ENCODE measurements around the gene OSBP2.

The OSBP2 gene

DNA sequence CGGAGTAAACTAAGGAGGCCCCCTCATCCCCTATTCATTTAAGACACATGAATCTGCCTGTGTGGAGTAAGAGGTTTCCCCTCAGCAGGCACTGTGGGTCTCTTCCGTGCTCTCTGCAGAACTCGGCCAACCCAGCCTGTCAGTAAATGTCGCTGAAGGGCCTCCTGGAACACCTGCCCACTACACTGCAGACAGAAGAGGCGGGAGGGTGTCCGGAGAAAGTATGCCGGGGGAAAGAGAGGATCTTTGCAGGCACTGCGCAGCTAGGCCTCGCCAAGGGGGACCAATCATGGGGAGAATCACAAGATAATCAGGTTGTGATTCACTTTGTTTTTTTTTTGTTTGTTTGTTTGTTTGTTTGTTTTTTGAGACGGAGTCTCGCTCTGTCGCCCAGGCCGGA lies 163.1 kb downstream of the OSBP2 start:
- no peak for DNase-seq
- no peaks in the 10 kb centered on the region for H3K4me1 Mint-ChIP-seq
- peaks cover 7 to 19% of the 10 kb centered on the region in 2 donors for H3K27me3 Mint-ChIP-seq
- no peak overlapping the region for H3K4me3 Mint-ChIP-seq
- no peaks in the 10 kb centered on the region for H3K36me3 Mint-ChIP-seq
- peaks cover 4% of the 10 kb centered on the region in 2 donors for H3K9me3 Mint-ChIP-seq
- no peak overlapping the region for H3K27ac Mint-ChIP-seq
- no peak for ATAC-seq (replicated peaks)

DNA sequence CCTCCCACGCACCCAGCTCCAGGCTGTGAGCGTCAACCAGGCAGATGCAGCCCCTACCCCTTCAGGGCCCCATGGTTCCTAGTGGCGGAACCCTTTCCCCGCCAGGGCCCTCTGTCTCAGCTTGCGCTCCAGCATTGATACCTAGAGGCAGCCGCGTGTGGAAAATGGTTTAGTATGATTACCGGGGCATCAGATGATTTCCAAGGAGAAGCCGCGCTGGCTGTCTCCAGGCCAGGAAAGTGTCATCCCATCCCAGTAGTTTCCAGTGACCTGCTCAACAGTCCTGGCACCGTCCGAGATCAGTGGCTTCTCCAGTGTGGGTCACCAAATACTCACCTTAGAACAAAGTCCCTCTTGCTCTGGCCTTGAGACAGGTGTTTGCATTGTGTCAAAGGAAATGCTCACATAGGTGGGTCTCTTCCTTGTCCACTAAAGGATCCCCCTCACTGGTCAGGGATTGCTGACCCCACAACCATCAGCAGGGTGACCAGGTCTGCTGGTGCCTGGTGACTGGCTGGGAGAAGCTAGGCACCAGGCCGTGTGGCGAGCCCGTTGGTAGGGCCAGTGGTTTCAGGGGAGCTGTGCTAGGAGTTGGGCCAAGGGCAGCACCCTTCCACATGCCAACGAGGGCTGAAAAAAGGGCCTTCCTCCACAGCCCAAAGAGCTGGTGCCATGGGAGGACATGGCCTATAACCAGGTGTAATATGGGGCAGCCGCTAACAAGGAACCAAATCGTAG lies 164.5 kb downstream of the OSBP2 start:
- DNase-seq (no peak), ATAC-seq (replicated peaks) (no peak)
- peak overlapping the region; percentile 16 for H3K27ac Mint-ChIP-seq
- no peaks in the 10 kb centered on the region for H3K4me1 Mint-ChIP-seq
- H3K4me3 Mint-ChIP-seq = no peak overlapping the region
- peaks cover 0 to 13% of the 10 kb centered on the region in 2 donors for H3K27me3 Mint-ChIP-seq
- no peaks in the 10 kb centered on the region for H3K36me3 Mint-ChIP-seq
- H3K9me3 Mint-ChIP-seq = peaks cover 4% of the 10 kb centered on the region in 2 donors

DNA sequence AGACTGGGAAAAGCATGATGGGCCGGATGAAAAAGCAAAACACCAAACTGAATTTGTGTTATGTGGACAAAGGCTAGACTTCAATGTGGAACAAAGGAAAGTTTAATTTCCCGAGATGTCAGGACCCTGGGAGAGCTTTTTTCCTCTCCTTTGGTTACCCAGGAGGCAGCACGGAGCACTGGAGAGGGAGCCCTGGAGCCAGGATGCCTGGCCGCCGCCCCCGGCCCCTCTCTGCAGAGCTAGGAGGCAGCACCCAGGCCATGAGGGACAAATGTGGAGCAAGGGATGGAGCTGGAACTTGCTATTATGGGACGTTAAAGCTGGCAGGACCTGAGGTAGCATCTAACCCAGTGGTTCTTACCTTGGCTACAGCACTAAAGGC lies 165.0 kb downstream of the OSBP2 start:
- ATAC-seq (replicated peaks) (no peak), DNase-seq (no peak)
- Mint-ChIP-seq H3K9me3 (peaks cover 2 to 3% of the 10 kb centered on the region in 2 donors), H3K36me3 (no peaks in the 10 kb centered on the region), H3K27me3 (peaks cover 0 to 7% of the 10 kb centered on the region in 2 donors), H3K4me1 (no peaks in the 10 kb centered on the region), H3K27ac (no peak overlapping the region), H3K4me3 (no peak overlapping the region)

DNA sequence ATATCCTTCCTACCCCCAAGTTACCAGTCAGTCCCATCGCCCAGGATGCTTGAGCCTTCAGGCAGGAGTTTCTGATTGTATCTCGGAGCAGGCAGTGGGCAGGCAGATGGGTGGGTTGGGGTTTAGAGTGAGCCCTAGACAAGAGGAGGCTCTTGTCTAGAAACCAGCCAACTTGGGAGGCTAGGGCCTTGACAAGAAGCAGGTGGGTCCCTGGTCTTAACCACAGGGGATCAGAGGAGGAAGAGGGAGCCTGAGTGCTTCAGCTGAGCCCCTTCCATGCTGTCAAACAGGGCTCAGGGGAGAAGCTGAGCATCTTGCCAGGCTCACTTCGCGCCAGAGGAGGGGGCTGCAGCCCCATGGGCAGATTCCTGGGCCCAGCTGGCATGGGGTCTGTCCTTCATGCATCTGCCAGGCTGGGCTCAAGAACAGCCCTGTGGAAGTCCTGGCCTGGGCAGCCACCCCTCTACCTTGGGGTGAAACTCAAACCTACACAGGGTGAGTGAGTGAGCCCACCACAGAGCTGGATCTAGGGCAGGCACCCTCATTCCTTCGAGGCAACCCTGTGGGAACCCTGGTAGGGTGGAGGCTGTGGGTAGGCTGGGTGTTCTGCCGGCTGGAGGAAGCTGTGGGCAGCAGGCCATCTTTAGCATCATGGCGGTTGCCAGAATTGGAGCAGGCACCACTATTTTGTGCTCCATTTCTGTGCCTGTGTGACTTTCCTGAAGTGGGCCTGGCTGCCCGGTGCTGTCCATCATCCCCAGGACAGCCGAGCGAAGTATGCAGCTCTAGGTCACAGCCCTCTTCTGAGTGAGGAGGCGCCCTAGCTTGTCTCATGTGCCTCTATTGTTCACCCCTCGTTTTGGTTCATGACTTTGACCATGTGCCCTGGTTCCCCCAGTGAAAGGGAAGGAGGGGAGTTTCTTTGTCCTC lies 165.8 kb downstream of the OSBP2 start:
- no peaks in the 10 kb centered on the region for H3K9me3 Mint-ChIP-seq
- ATAC-seq (replicated peaks) (no peak), DNase-seq (no peak)
- peaks cover 0 to 4% of the 10 kb centered on the region in 2 donors for H3K27me3 Mint-ChIP-seq
- no peaks in the 10 kb centered on the region for H3K4me1 Mint-ChIP-seq
- H3K36me3 Mint-ChIP-seq = no peaks in the 10 kb centered on the region
- no peak overlapping the region for H3K27ac Mint-ChIP-seq
- no peak overlapping the region for H3K4me3 Mint-ChIP-seq

DNA sequence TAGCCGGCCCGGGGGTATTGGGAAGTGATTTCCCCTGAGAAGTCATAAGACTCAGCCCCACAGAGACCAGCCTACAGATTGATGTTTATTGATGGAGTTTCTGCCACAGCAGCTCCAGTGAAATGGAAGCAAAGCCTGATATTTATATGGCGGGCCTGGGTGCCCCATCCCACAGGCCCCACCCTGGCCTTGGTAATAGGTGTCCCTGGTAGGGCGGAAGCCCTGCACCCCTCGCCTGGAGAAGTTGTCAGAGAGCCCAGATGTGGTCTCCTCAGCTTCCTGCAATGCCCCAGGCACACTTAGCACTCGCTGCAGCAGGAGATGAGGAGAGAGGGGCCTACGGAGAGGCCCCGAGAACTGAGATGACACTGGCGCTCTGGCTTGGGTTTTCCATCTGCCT lies 166.5 kb downstream of the OSBP2 start:
- Mint-ChIP-seq H3K27me3 (peaks cover 0 to 4% of the 10 kb centered on the region in 2 donors), H3K9me3 (no peaks in the 10 kb centered on the region), H3K4me3 (no peak overlapping the region), H3K27ac (no peak overlapping the region), H3K4me1 (no peaks in the 10 kb centered on the region), H3K36me3 (no peaks in the 10 kb centered on the region)
- DNase-seq = no peak
- no peak for ATAC-seq (replicated peaks)

DNA sequence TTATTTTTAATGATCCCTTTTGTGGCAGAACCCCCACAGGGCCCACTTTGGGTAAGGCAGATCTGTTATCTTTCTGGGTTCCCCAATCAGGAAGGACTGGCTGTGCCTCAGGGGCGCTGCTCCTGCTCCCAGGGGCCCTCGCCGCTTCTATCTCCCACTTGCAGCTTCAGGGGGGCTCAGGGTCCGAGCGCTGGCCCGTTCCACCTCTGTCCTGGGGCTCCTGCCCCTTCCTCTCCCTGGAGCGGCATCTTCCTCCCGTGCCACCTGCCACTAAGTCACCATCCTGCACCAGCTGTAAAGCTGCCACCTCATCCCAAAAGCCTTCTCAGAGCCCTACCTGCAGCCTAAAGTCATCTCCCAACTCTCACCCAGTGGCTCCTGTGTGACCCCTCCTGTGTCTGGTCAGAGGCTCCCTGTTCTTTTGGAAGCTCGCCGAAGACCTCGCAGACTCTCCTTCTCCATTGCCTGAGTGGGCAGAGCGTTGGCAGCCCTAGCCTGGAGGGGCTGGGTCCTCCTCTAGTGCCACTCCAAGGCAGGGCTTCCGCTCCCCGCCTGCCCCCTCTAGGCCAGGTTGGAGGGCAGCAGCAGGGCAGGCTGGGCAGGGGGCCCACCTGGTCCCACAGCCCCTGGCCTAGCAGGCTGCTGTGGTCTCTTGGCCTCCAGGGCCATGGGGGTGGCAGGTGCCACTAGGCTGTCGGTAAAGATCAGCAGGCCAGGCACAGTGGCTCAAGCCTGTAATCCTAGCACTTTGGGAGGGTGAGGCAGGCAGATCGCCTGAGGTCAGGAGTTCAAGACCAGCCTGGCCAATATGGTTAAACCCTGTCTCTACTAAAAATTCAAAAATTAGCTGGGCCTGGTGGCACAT lies 167.2 kb downstream of the OSBP2 start:
- Mint-ChIP-seq H3K27ac (no peak overlapping the region), H3K4me1 (no peaks in the 10 kb centered on the region), H3K27me3 (peaks cover 0 to 4% of the 10 kb centered on the region in 2 donors), H3K4me3 (no peak overlapping the region), H3K9me3 (no peaks in the 10 kb centered on the region), H3K36me3 (no peaks in the 10 kb centered on the region)
- ATAC-seq (replicated peaks) = no peak
- no peak for DNase-seq

DNA sequence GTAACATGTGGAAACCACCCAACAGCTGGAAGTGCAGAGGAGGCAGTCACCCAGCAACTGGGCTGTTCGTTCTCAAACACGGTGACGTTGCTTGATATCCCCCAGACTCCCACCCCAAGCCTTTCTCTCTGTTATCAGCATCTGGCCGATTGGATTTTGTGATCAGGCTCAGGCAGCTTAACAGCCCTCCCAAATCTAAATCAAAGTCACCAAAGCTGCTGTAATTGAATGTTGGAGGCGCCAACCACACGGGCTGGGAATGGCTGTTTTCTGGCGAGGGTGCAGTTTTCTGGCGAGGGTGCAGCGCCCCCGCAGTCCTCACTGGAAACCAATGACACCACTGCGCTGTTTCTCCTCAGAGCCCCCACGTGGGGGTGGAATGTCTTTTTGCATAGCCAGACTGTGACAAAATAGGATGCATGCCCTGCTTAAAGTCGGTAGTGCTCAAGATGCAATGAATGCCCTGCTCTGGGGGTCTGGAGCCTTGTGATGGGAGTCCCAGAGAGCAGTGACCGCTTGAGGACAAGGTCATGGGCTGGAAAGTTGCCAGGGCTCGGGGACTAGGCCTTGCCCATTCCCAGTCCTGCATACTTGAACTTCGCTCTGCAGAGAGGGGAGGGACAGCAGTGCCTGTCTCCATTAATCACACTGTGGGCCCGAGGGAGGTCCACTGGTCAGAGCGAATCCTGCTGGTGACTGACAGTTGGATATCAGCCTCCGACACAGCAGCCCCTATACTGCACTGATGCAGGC lies 168.6 kb downstream of the OSBP2 start:
- Mint-ChIP-seq H3K36me3 (no peaks in the 10 kb centered on the region), H3K9me3 (no peaks in the 10 kb centered on the region), H3K4me1 (no peaks in the 10 kb centered on the region), H3K4me3 (no peak overlapping the region), H3K27ac (no peak overlapping the region), H3K27me3 (peaks cover 0 to 4% of the 10 kb centered on the region in 2 donors)
- DNase-seq (no peak), ATAC-seq (replicated peaks) (no peak)

DNA sequence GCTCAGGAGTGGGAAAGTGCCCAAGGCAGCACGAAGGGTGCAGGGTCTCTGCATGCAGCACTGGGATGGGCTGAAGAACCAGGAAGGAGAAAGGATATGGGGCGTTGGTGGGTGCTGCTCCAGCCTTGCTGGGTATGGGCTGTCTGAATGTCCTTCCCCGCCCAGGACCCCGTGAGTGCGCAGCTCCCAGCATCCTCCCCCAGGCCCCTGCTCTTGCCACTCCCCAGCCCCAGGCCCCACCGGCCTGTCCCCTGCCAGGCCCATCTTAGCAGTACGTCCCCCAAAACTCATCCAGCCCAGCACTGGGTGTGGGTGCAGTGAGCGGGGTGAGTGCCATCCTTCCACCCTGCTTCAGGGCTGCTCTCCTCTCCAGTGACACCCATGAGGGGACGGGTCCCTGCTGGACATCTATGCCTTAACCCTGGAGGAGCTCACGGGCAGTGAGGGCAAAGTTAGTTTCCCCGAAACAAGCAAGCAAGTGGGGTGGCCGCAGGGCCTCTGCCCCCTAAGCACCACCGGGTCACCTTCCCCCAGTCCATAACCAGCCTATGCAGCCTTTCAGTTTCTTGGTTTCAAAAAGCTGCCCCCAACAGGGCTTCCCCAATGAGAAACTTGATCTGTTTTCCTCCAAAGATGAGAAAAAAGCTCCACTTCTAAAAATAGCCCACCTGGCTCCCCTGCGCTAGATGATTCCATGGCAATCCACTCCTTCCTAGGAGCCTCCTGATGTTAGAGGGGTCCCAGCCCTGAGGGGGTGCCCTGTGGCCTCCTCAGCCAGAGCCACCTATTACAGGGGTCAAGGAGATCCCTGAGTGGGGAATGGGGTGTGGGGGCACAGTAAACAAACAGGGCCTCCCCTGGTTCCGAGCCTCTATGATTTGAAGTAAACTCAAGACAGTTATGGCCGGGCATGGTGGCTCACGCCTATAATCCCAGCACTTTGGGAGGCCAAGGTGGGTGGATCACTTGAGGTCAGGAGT lies 170.1 kb downstream of the OSBP2 start:
- no peak overlapping the region for H3K4me3 Mint-ChIP-seq

DNA sequence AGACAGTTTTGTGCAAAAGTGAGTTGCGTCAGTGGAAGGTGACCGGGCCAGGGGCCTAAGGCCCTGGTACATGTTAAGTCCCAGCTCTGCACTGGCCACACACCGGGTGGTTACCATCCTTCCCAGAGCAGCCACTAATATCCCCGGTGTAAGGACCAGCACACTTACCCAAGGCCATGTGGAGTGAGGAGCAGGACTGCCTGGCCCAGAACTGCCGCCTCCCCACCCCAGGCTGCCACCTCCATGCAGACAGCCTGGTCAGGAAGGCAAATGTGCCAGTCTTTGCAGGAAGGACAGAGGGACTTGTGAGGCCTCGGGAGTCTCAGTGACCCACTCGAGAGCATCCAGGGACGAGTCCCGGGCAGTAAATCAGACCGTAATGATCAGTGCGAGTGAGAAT lies 171.0 kb downstream of the OSBP2 start:
- DNase-seq = no peak
- H3K4me1 Mint-ChIP-seq = no peaks in the 10 kb centered on the region
- no peak overlapping the region for H3K27ac Mint-ChIP-seq

More for the DNA sequence above, 170.1 kb downstream of the OSBP2 start:
- Mint-ChIP-seq H3K4me1 (no peaks in the 10 kb centered on the region), H3K9me3 (no peaks in the 10 kb centered on the region), H3K36me3 (no peaks in the 10 kb centered on the region), H3K27ac (no peak overlapping the region), H3K27me3 (no peaks in the 10 kb centered on the region)
- ATAC-seq (replicated peaks) (no peak), DNase-seq (no peak)

DNA sequence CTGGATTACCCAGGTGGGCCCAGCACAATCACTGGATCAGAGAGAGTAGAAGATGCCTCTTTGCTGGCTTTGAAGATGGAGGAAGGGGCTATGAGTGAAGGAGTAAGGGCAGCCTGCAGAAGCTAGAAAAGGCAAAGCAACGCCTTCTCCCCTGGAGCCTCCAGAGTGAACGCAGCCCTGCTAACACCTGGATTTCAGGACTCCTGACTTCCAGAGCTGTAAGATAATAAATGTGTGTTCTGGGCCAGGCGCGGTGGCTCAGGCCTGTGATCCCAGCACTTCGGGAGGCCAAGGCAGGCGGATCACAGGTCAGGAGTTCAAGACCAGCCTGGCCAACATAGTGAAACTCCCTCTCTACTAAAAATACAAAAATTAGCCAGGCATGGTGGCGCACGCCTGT lies 171.5 kb downstream of the OSBP2 start:
- H3K4me1 Mint-ChIP-seq = no peaks in the 10 kb centered on the region

More for the DNA sequence above, 171.0 kb downstream of the OSBP2 start:
- Mint-ChIP-seq H3K9me3 (no peaks in the 10 kb centered on the region), H3K4me3 (no peak overlapping the region), H3K36me3 (no peaks in the 10 kb centered on the region), H3K27me3 (no peaks in the 10 kb centered on the region)
- no peak for ATAC-seq (replicated peaks)

DNA sequence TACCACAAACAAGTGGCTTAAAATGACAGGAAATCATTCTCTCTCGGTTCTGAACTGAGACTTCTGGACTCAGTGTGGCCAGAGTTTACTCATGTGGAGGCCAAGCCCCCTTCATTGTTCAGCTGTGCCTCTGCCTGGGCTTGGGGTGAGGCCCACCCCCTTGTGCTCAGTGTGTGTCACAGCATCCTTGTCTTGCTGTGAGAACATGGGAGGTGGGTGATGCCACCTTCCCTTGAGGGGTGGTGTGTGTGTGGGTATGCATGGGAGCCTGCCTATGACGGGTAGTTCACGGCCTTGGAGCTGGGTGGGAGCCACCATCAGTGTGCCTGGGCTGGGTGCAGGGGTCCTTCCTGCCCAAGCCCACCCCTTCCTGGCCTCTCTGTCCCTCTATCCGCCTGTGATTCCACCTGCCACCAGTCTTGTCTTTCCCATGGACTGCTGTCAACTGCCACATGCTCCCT lies 172.2 kb downstream of the OSBP2 start:
- ATAC-seq (replicated peaks) = peak; percentile 37 to 38
- Mint-ChIP-seq H3K36me3 (no peaks in the 10 kb centered on the region), H3K27ac (no peak overlapping the region)

More for the DNA sequence above, 171.5 kb downstream of the OSBP2 start:
- H3K36me3 Mint-ChIP-seq = no peaks in the 10 kb centered on the region
- H3K27ac Mint-ChIP-seq = no peak overlapping the region
- no peaks in the 10 kb centered on the region for H3K9me3 Mint-ChIP-seq
- ATAC-seq (replicated peaks) (no peak), DNase-seq (no peak)
- no peak overlapping the region for H3K4me3 Mint-ChIP-seq
- H3K27me3 Mint-ChIP-seq = no peaks in the 10 kb centered on the region

DNA sequence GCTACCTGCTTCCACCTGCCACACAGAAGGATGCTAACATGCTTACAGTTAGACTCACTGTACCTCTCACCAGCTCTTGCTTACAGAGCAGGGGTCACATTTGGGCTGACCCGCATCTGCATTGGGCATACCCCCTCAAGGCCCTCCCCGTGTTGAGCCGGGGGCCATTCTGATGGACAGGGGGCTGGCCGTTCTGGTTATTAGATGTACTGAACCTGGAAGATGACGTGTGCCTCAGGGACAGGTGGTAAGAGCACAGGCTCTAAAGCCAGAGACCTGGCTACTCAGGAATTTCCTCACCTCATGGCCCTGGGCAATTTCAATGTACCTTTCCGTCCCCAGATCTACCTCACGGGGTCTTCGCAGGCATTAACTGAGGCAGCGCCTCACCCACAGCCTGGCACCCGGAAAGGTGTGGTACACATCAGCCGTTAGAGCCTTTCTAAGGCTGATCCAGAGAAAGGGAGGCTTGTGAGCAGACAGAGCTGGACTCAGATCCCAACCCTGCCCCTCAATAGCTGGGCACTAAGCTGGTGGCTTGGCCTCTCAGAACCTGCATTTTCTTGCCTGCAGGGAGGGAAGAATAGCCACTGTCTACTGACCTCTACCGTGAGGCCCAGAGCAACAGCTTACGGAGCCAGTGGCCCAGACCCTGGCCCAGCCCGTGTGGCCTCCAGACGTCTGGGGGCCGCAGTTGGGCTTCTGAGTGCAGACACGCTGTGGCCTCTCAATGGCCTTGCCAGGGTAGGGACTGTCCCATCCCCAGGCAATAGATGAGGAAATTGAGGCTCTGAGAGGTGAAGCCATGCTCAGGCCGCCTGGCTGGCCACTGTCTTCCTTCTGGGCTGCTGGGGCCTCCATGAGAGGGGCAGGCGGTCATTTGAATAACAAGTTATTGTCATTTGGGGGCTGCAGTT lies 173.3 kb downstream of the OSBP2 start:
- H3K36me3 Mint-ChIP-seq = no peaks in the 10 kb centered on the region
- H3K4me3 Mint-ChIP-seq = no peak overlapping the region
- DNase-seq = no peak
- H3K4me1 Mint-ChIP-seq = no peaks in the 10 kb centered on the region
- H3K27me3 Mint-ChIP-seq = no peaks in the 10 kb centered on the region
- H3K27ac Mint-ChIP-seq = no peak overlapping the region
- no peaks in the 10 kb centered on the region for H3K9me3 Mint-ChIP-seq
- ATAC-seq (replicated peaks) = no peak

More for the DNA sequence above, 172.2 kb downstream of the OSBP2 start:
- Mint-ChIP-seq H3K4me1 (no peaks in the 10 kb centered on the region), H3K4me3 (no peak overlapping the region), H3K9me3 (no peaks in the 10 kb centered on the region), H3K27me3 (no peaks in the 10 kb centered on the region)
- no peak for DNase-seq
